Panc1 (cell line): Measurements from ENCODE around the gene CXCR6.

Source experiments
- CTCF ChIP-seq: fragments of 450-650 bp; IDR thresholded peaks from 2 replicates; pipeline ENCODE4 v1.5.1; 2017; ENCODE audit warnings: mild to moderate bottlenecking
- POLR2AphosphoS5 ChIP-seq: IDR thresholded peaks from 2 replicates; pipeline ENCODE4 v1.6.1; 2012; ENCODE audit warnings: mild to moderate bottlenecking, low read depth, low read length, moderate library complexity
- REST ChIP-seq, 2 experiments: IDR thresholded peaks; 2 replicates each; pipeline ENCODE4 v1.6.1; 2011 to 2012; ENCODE audit warnings: low read depth in 2 of 2, control low read depth in 1 of 2, low read length in 1 of 2, mild to moderate bottlenecking in 1 of 2, moderate library complexity in 1 of 2; ENCODE audit not compliant: insufficient read depth in 1 of 2
- SIN3A ChIP-seq: IDR thresholded peaks from 2 replicates; pipeline ENCODE4 v1.6.1; 2012; ENCODE audit warnings: low read depth, mild to moderate bottlenecking, low read length, moderate library complexity, borderline replicate concordance; ENCODE audit not compliant: insufficient read depth
- TCF7L2 ChIP-seq: IDR thresholded peaks from 2 replicates; pipeline ENCODE4 v1.6.1; 2011; ENCODE audit warnings: mild to moderate bottlenecking, low read depth, low read length, inconsistent platforms

DNA sequence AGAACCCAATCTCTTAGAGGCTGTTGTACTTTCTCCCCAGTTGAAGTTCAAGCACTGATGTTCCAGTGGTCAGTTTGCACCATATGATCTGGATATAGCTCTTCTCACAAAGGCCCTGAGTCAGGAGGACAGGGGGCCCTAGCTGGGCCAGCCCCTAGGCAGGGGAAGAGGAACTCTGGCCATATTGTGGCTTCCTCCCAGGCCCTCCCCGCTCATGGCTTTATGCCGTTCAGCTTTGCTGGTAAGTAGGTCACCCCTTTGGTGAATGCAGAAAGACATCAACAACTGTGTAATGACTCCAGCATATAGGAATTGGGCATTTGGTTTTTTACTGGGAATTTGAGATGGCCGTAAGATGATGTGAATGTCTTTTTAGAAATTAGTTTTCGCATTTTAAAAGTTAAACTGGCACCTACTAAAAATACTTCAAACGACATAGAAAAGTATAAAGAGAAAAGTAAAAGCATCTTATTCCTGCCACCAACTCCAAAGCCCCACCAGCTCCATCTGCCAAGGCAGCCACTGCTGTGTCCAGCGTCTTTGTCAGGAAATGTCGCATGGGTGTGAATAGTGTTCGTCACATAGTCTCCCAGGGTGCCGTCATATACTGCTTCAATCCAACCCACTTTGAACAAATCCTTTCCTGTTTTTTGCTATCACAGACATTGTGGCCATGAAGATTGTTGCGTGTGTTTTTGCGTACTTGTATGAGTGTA lies 31.6 kb upstream of the CXCR6 start:
- no peak for TF ChIP-seq CTCF
- no peak for TF ChIP-seq POLR2AphosphoS5
- no peak for TF ChIP-seq SIN3A
- no peak for TF ChIP-seq REST (IDR thresholded peaks at IDR 0.05; ENCODE audit: insufficient read depth in 1 of 2, low read depth in 2 of 2, low read length in 1 of 2)
- TF ChIP-seq TCF7L2: no peak
